Testis (tissue), 3 donors: ENCODE data around the gene DPH7. TPM values are rescaled to one million over a fixed set of nuclear protein-coding genes. Genes with fewer than 3 reads are reported as not detected.

ENCODE experiments used
- DNase-seq: peaks from one replicate; pipeline ENCODE4 v3.0.0-alpha.2; 2019
- H3K27ac ChIP-seq, 2 donors: fragments of 200-600 bp; sonication (generic); one replicate each; pipeline ENCODE4 v1.5.1; 2019
- H3K27me3 ChIP-seq: fragments of 200-600 bp; sonication (generic); one replicate; pipeline ENCODE4 v1.5.1; 2019
- H3K36me3 ChIP-seq: fragments of 200-600 bp; sonication (generic); one replicate; pipeline ENCODE4 v1.5.1; 2017; ENCODE audit warnings: low read depth; ENCODE audit errors: missing control alignments
- H3K4me1 ChIP-seq: fragments of 200-600 bp; sonication (generic); one replicate; pipeline ENCODE4 v1.5.1; 2019
- H3K4me3 ChIP-seq, 2 donors: fragments of 200-600 bp; sonication (generic); one replicate each; pipeline ENCODE4 v1.5.1; 2017 to 2019
- H3K9me3 ChIP-seq: fragments of 200-600 bp; sonication (generic); one replicate; pipeline ENCODE4 v1.5.1; 2017
- CTCF ChIP-seq, 3 experiments: fragments of 450-650 bp in 2 of 3; fragments of 200-600 bp in 1 of 3; sonication (generic) in 1 of 3; IDR thresholded peaks; one replicate each; pipeline ENCODE4 v1.5.1; 2016 to 2019; ENCODE audit warnings: antibody characterized with exemption in 3 of 3, mild to moderate bottlenecking in 2 of 3, moderate library complexity in 1 of 3
- POLR2A ChIP-seq: fragments of 450-650 bp; IDR thresholded peaks from one replicate; pipeline ENCODE4 v1.6.1; 2017; ENCODE audit warnings: antibody characterized with exemption, mild to moderate bottlenecking, moderate library complexity
- WGBS, 2 donors: methylation state at CpG; one replicate each; pipeline ENCODE4 v1.1.5; 2018; 5-methylcytosine and 5-hydroxymethylcytosine counted together
- intact Hi-C: fragments of 100-400 bp; cut with DNase I; formaldehyde crosslinking; loops from one replicate; pipeline ENCODE4 v1.15.1; 2023; ENCODE audit warnings: low total_unique reads
- polyA plus RNA-seq: library from polyadenylated mRNA; stranded (reverse); fragments of 350-450 nt; fragmentation: Illumina TruSeq; extraction: RNeasy Lipid Tissue Mini Kit (QIAGEN cat#74804); gene quantifications from one replicate; pipeline ENCODE4 v1.2.3, GENCODE V29; 2014; ENCODE audit warnings: low read depth, low replicate concordance; ENCODE audit not compliant: insufficient read depth
- total RNA-seq, 2 donors: library from RNA; depleted of rRNA; stranded (reverse); fragments of >200 nt; gene quantifications; one replicate each; pipeline ENCODE4 v1.2.3, GENCODE V29; 2016

DPH7 gene
- total and polyA plus RNA-seq, 3 donors from 2014 or later: 34.7 to 92.5 (median 61.8) TPM

- intact Hi-C loops: no loop called here
- Histone ChIP-seq H3K36me3 (no peaks in the 10 kb centered on the region), H3K4me3 (peak overlapping the region; percentile 95 to 98), H3K9me3 (no peaks in the 10 kb centered on the region), H3K4me1 (peaks cover 6% of the 10 kb centered on the region), H3K27me3 (no peaks in the 10 kb centered on the region), H3K27ac (peak overlapping the region; percentile 28 to 77)
- TF ChIP-seq CTCF (IDR thresholded peaks at IDR 0.05): no peak
- no peak for TF ChIP-seq POLR2A
- WGBS, 2 donors: 27 to 31% methylated on average over 8 to 19 of the region's 19 CpGs
- DNase-seq: no peak
These were observed 507 bp upstream of the DPH7 start for GRCh38 chr9:137579259-137579604.

GRCh38 chr9:137575716-137576411 is 2.9 kb downstream of the DPH7 start:
- WGBS, 2 donors: 87 to 89% methylated on average over 12 of the region's 12 CpGs
- Histone ChIP-seq H3K36me3 (no peaks in the 10 kb centered on the region), H3K27ac (no peak overlapping the region), H3K4me1 (peaks cover 6% of the 10 kb centered on the region), H3K27me3 (no peaks in the 10 kb centered on the region), H3K4me3 (no peak overlapping the region), H3K9me3 (no peaks in the 10 kb centered on the region)
- intact Hi-C loops: no loop called here
- TF ChIP-seq POLR2A (no peak), CTCF (IDR thresholded peaks at IDR 0.05) (no peak)
- DNase-seq: no peak

- 74 to 81% methylated on average over 9 of the region's 9 CpGs for WGBS, 2 donors
- Histone ChIP-seq H3K27me3 (no peaks in the 10 kb centered on the region), H3K4me3 (no peak overlapping the region), H3K4me1 (peaks cover 6% of the 10 kb centered on the region), H3K27ac (no peak overlapping the region), H3K9me3 (no peaks in the 10 kb centered on the region), H3K36me3 (no peaks in the 10 kb centered on the region)
- no peak for TF ChIP-seq POLR2A
- no peak for TF ChIP-seq CTCF (IDR thresholded peaks at IDR 0.05)
- intact Hi-C loops: no loop called here
- DNase-seq: no peak
These were observed 3.4 kb downstream of the DPH7 start for GRCh38 chr9:137575364-137575715.

GRCh38 chr9:137574192-137574591 is 4.5 kb downstream of the DPH7 start:
- H3K27ac ChIP-seq: no peak overlapping the region
- WGBS, 2 donors: 92% methylated on average over 7 to 10 of the region's 10 CpGs
- H3K36me3 ChIP-seq: no peaks in the 10 kb centered on the region
- peaks cover 6% of the 10 kb centered on the region for H3K4me1 ChIP-seq
- intact Hi-C loops: no loop called here
- no peaks in the 10 kb centered on the region for H3K9me3 ChIP-seq
- H3K27me3 ChIP-seq: no peaks in the 10 kb centered on the region
- TF ChIP-seq CTCF (IDR thresholded peaks at IDR 0.05): no peak
- TF ChIP-seq POLR2A: no peak
- H3K4me3 ChIP-seq: no peak overlapping the region
- DNase-seq: no peak

- TF ChIP-seq POLR2A: no peak
- no peak for TF ChIP-seq CTCF (IDR thresholded peaks at IDR 0.05)
- H3K4me3 ChIP-seq: no peak overlapping the region
- no peaks in the 10 kb centered on the region for H3K4me1 ChIP-seq
- no peak overlapping the region for H3K27ac ChIP-seq
- H3K9me3 ChIP-seq: no peaks in the 10 kb centered on the region
- no peak for DNase-seq
- no peaks in the 10 kb centered on the region for H3K27me3 ChIP-seq
- 89 to 100% methylated on average over 3 of the region's 3 CpGs for WGBS, 2 donors
- intact Hi-C loops: no loop called here
- no peaks in the 10 kb centered on the region for H3K36me3 ChIP-seq
These were observed 8.2 kb downstream of the DPH7 start for GRCh38 chr9:137570566-137570965.
